Measurements from ENCODE around the gene MXD4.
"Not testable (repeated sequence)": the region's sequence is repeated elsewhere in the genome, so short reads cannot be mapped to it uniquely, and the experiment has no call there.

MXD4 gene

DNA sequence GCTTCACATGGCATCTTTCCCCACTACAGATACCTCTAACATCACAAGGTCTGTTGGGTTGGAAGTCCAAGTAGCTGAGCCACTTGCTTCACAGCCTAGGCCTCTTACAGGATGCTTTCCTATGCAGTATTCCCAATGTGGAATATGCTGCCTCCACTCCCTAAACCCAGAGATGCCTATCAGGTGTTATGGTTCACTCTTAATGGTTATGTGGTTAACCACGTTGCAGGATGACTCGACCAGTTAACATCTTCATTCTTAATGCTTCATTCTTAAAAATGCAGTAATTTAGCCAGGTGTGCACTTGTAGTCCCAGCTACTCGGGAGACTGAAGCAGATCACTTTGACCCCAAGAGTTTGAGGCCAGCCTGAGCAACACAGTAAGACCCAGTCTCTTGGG is 44.2 kb downstream of the MXD4 start:
- DNase-seq, result no peak

- no peak for DNase-seq
These were observed 49.1 kb downstream of the MXD4 start for GRCh38 chr4:2212831-2213230.

- not testable (repeated sequence) for DNase-seq
These were observed 59.1 kb downstream of the MXD4 start for GRCh38 chr4:2202789-2203188.

Data from stimulated activated naive CD4-positive, alpha-beta T cell treated with Interleukin-2 at 50 U/mL for 16 hours (primary cell).